Fibroblast of skin of left biceps (primary cell): ENCODE data around the gene CD200R1.
"Not testable (repeated sequence)": the region's sequence is repeated elsewhere in the genome, so short reads cannot be mapped to it uniquely, and the experiment has no call there.

Experiments used
- DNase-seq, 2 experiments: peaks; one replicate each; pipeline ENCODE4 v3.0.0-alpha.2; 2013; ENCODE audit warnings: low read depth in 2 of 2

The CD200R1 gene

GRCh38 chr3:112974178-112974517 is 755 bp downstream of the CD200R1 start:
- no peak for DNase-seq

- no peak for DNase-seq
Measured at GRCh38 chr3:112973325-112974177, 1.4 kb downstream of the CD200R1 start.

- no peak for DNase-seq
Measured at GRCh38 chr3:112972158-112972557, 2.7 kb downstream of the CD200R1 start.

- no peak for DNase-seq
Measured at GRCh38 chr3:112967828-112968227, 7.1 kb downstream of the CD200R1 start.

GRCh38 chr3:112967425-112967824 is 7.5 kb downstream of the CD200R1 start:
- no peak for DNase-seq

GRCh38 chr3:112966633-112967032 is 8.3 kb downstream of the CD200R1 start:
- no peak for DNase-seq

- no peak for DNase-seq
Measured at GRCh38 chr3:112965656-112966055, 9.2 kb downstream of the CD200R1 start.

- DNase-seq: no peak
Measured at GRCh38 chr3:112963683-112964082, 11.2 kb downstream of the CD200R1 start.

GRCh38 chr3:112958811-112959560 is 15.9 kb downstream of the CD200R1 start:
- DNase-seq: no peak

- no peak for DNase-seq
Measured at GRCh38 chr3:112956351-112956750, 18.6 kb downstream of the CD200R1 start.

GRCh38 chr3:112948346-112948838 is 26.5 kb downstream of the CD200R1 start:
- DNase-seq: no peak

- DNase-seq: no peak
Measured at GRCh38 chr3:112931736-112932521, 43.0 kb downstream of the CD200R1 start.

- DNase-seq: no peak
Measured at GRCh38 chr3:112930771-112931170, 44.1 kb downstream of the CD200R1 start.

GRCh38 chr3:112925969-112926368 is 48.9 kb downstream of the CD200R1 start:
- no peak for DNase-seq

GRCh38 chr3:112925560-112925959 is 49.3 kb downstream of the CD200R1 start:
- no peak for DNase-seq

- DNase-seq: not testable (repeated sequence)
Measured at GRCh38 chr3:112919541-112919940, 55.4 kb downstream of the CD200R1 start.

GRCh38 chr3:112908252-112908651 is 66.7 kb downstream of the CD200R1 start:
- no peak for DNase-seq

GRCh38 chr3:112904786-112905185 is 70.1 kb downstream of the CD200R1 start:
- DNase-seq: no peak

GRCh38 chr3:112900113-112900512 is 74.8 kb downstream of the CD200R1 start:
- no peak for DNase-seq

- DNase-seq: no peak
Measured at GRCh38 chr3:112897791-112898190, 77.1 kb downstream of the CD200R1 start.

- no peak for DNase-seq
Measured at GRCh38 chr3:112894258-112894657, 80.6 kb downstream of the CD200R1 start.

- DNase-seq: no peak
Measured at GRCh38 chr3:112889357-112889756, 85.5 kb downstream of the CD200R1 start.
